NCI-H146 treated with DMSO at 0.1 percent for 48 hours (cell line): ENCODE results near the gene HBA2.
"Not testable (repeated sequence)": the region's sequence is repeated elsewhere in the genome, so short reads cannot be mapped to it uniquely, and the experiment has no call there.

Source experiments
- DNase-seq: peaks from one replicate; lab custom pipeline; 2025; ENCODE audit not compliant: unreplicated experiment; lab: John Stamatoyannopoulos, UW

HBA2 gene

GRCh38 chr16:172374-172941, at the start of gene HBA2:
Gene HBA2, plus strand, starts transcription at chr16:172876. Its CDS starts 37 bp downstream, at chr16:172913.
- not testable (repeated sequence) for DNase-seq

GRCh38 chr16:123558-124350, 48.9 kb upstream of the HBA2 start:
- DNase-seq, result not testable (repeated sequence)

- no peak for DNase-seq
Measured at GRCh38 chr16:125011-125410, 47.7 kb upstream of the HBA2 start.

GRCh38 chr16:129075-129474, 43.6 kb upstream of the HBA2 start:
- no peak for DNase-seq

- DNase-seq, result no peak
Measured at GRCh38 chr16:130533-131173, 42.0 kb upstream of the HBA2 start.

- no peak for DNase-seq
Measured at GRCh38 chr16:132120-132519, 40.6 kb upstream of the HBA2 start.

GRCh38 chr16:133716-134115, 39.0 kb upstream of the HBA2 start:
- DNase-seq, result no peak

GRCh38 chr16:138049-138417, 34.6 kb upstream of the HBA2 start:
- no peak for DNase-seq

- DNase-seq, result no peak
Measured at GRCh38 chr16:140175-140857, 32.4 kb upstream of the HBA2 start.

GRCh38 chr16:142405-142967, 30.2 kb upstream of the HBA2 start:
- DNase-seq, result no peak

- DNase-seq, result no peak
Measured at GRCh38 chr16:143047-143446, 29.6 kb upstream of the HBA2 start.

GRCh38 chr16:143456-143855, 29.2 kb upstream of the HBA2 start:
- no peak for DNase-seq

- no peak for DNase-seq
Measured at GRCh38 chr16:144797-145252, 27.9 kb upstream of the HBA2 start.

- no peak for DNase-seq
Measured at GRCh38 chr16:146646-147045, 26.0 kb upstream of the HBA2 start.

- peak; percentile 30 for DNase-seq
Measured at GRCh38 chr16:149024-149660, 23.5 kb upstream of the HBA2 start.

- DNase-seq, result no peak
Measured at GRCh38 chr16:152141-153128, 20.2 kb upstream of the HBA2 start, which contains the start of gene HBZ. Gene HBZ, plus strand, starts transcription at chr16:152644. Its CDS starts 266 bp downstream, at chr16:152910.

- DNase-seq, result not testable (repeated sequence)
Measured at GRCh38 chr16:153129-153521, 19.6 kb upstream of the HBA2 start.

GRCh38 chr16:153550-154216, 19.0 kb upstream of the HBA2 start:
- DNase-seq, result not testable (repeated sequence)
